HG03060 (cell line): ENCODE measurements around the gene IMP3.
"Not testable (repeated sequence)": the region's sequence is repeated elsewhere in the genome, so short reads cannot be mapped to it uniquely, and the experiment has no call there.

ENCODE experiments used
- ATAC-seq: cut with Tn5 transposase; IDR thresholded peaks from one replicate; pipeline ENCODE4 v1.9.1; 2021; ENCODE audit warnings: low read depth, moderate number of reproducible peaks; ENCODE audit not compliant: unreplicated experiment

IMP3 gene

DNA sequence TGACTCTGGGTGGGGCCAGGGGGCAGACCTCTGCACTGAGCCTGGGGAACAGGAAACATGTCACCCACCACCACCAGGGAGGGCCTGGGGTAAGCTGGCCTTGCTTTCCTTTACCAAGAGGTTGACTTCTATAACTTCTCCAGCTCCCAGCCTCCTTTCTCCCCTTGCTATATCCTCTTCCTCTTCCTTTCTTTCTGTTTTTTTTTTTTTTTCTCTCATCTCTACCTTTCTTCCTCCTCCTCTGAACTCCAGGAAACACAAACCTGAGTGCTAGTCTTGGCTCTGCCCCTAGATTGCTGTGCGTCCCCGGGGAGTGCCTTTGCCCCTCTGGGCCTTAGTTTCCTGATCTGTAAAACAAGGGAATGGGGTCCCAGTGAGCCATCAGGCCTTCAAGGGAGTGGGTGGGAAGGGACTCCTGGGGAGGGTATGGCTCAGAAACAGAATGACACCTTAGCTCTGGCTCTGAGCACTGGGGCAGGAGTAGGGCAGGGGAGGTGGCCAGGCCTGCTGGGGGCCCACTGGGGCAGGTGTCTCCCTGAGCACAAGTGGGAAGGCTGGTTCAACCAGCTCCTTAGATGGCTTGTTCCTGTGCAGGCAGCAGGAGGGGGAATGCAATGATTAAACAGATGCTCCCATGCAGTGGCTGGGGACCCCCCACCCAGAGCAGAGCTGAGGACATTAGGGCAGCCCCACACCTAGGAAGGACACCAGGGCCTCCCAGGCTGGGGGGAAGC is 12.0 kb upstream of the IMP3 start:
- no peak for ATAC-seq

DNA sequence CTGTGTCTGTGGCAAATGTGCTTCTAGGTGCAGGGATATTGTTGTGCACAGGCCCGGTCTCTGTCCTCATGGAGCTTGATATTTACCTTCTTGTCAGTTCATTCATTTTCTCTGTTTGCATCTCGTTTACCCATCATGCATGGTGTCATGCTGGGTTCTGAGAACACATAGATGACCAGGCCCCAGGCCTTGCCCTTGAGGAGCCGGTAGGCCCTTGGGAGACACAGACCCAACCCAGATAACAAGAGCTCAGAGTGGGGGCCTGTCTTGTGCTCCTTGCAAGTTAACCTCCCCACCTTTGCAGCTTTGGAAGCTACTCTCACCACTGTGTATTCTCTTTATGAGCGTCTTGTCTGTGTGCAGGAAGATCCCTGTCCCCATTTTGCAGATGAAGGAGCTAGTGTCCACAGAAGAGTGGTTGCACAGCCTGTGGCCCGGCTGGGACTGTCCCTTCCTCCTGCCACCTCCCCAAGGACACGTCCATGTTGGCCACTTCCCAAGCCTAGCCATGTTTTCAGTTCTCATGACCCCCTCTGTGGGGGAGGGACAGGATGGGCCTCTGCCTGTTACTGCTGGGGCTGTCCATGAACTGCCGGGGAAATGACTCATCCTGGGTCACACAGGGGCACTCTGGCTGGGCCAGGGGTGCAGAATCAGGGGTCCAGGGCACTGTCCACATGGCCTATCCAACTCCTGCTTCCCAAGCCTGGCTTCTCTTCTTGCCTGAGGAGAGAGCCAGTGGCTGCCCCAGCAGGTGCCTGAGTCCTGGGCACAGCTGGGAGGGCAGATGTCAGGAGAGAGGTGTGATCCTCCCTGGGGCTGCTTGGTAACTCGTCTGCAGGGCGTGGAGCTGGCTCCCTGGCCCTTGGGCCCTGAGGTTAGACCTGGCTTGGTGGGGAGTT is 11.1 kb upstream of the IMP3 start:
- ATAC-seq = no peak

DNA sequence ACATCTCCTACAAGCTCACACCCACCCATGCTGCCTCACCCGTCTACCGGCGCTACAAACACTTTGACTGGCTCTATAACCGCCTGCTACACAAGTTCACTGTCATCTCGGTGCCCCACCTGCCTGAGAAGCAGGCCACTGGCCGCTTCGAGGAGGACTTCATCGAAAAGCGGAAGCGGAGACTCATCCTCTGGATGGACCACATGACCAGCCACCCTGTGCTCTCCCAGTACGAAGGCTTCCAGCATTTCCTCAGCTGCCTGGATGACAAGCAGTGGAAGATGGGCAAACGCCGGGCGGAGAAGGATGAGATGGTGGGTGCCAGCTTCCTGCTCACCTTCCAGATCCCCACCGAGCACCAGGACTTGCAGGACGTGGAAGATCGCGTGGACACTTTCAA is 9.8 kb upstream of the IMP3 start:
- ATAC-seq = no peak

DNA sequence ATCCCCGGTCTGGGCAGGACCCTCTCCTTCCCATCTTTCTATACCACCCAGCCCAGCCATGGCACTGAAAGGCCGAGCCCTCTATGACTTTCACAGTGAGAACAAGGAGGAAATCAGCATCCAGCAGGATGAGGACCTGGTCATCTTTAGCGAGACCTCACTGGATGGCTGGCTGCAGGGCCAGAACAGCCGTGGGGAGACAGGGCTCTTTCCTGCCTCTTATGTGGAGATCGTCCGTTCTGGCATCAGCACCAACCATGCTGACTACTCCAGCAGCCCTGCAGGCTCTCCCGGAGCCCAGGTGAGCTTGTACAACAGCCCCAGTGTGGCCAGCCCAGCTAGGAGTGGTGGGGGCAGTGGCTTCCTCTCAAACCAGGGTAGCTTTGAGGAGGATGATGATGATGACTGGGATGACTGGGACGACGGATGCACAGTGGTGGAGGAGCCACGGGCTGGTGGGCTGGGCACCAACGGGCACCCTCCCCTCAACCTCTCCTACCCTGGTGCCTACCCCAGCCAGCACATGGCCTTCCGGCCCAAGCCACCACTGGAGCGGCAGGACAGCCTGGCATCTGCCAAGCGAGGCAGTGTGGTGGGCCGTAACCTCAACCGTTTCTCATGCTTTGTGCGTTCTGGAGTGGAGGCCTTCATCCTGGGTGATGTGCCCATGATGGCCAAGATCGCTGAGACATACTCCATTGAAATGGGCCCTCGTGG is 9.2 kb upstream of the IMP3 start:
- ATAC-seq = no peak

DNA sequence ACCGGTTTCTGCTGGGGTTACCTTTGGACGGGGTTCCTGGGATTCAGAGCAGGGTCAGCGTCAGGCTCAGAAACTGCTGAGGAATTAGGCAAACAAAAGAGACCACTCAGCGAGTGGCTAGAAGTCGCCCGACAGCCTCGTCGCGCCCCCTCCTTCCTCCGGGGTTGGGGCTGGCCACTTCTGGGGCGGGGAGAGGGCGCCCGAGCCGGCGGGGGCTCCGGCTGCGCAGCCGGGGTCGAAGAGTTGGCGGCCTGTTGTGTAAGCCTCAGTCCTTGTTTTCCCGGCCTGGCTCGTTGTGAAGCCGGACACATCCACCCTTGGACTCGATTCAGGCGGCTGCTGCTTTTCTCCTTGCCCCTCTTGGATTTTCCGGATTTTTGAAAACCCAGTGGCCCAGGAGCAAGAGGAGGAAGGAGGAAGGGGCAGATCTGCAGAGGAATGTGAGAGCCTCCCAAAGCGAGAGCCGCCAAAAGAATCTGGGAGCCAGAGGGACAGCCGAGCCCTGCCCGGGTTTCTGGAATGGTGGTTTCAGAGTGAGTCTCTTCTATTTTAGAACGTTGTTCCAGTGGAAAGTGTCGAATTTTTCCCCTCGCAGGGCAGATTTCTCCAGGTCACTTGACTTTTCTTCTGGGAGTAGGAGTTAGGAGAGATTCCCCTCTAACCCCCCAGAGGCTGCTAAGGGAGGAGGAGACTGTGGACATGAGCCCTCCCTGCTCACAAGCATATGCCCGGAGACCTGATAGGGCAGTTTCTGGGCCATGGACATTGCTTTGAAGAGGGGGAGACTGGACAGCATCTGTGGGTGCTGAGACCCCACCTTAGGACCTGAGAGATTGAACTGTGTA is 8.4 kb upstream of the IMP3 start:
- ATAC-seq = no peak

DNA sequence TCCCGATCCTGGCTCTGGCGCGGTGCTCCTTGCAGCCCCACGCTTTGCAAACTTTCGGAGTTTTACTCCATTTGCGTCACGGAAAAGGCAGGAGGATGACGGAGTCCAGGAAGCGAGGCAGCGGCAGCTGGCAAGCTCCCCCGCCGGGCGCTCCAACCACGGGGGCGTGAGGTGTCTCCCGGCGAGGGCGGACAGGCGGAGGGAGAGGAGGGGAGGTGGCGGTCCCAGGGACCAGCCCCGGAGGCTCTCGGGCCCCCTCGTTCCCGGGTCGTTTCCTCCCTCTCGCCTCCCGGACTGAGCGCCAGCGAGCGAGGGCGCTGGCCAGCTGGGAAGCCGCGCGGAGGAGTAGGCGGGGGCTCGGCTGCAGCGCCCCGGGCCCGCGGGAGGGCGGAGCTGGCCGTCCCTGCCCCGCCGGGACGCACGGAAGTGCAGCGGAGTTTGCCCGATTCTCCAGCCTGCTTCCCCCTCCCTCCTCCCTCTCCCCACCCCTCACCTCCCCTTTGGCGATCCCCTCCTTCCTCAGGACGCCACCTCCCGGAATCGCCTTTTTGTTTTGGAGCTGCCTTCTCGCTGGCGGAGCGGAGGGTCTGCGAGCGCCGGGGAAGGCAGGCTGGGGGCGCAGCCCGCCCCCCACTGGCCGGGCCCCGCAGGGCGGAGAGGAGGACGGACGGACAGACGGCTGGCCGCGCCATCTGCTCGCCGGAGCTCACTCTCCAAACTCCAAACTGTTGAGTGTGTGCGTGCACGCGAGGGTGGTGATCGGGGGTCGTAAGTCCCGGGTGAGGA is 7.5 kb upstream of the IMP3 start, which contains the start of gene SNX33:
Gene SNX33 (plus strand): TSS at position 543 of the 786 bp plus-strand sequence. CDS start 1,191 bp downstream, outside the sequence.
- no peak for ATAC-seq

DNA sequence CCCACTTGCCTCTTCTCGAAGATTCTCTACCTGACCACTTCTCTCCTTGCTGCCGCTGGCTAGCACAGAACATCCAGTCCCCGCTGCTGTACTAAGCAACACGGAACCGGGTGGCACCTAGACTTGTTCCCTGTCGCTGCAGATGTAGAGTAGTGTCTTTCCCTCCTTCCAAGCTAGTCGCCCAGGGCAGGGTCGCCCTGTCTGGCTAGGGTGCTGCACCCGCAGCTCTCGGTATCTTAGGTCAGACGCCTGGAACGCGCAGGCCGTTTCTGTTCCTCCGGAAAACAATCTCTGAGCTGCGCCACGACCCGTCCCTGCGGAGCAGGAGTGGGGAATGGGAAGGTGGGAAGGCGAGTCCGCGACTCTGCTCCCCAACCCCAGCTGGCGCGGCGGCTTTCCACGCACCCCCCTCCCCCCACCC is 6.9 kb upstream of the IMP3 start:
- ATAC-seq = no peak

DNA sequence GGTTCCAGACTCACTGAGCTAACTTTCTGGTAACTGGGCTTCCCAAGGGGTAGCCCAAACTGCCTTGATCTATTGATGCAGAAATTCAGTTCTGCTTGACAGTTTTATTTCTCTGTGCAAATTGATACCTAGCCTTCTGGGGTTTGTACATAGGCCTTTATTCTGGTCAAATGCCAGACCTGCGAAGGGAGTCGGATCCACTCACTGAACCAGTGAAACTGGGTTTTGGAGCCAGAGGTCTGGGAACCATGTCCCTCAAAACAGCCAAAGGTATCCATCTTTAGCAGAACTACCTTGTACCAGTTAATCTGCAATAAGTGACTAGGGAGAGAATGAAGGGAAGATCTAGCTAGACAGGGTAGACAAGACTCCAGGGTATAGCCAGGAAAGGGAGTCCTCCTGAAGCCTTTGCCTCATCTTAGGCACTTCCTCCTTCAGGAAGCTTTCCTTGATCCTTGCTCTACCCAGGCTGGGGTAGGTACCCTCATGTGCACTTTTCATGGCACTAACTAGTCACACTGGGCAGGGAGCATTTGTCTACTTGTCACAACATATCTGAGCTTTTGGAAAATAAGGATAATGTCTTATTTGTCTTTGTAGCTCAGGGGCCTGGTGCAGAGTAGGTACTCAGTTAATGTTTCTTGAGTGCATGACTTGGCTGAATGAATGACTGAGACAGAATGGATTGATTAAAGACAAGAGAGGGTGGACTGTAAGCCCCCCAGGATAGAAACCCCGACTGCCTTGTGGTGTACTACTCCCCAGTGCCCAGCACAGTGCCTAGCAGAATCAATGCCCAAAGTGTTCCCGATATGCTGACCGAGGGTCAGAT is 6.3 kb upstream of the IMP3 start:
- no peak for ATAC-seq

DNA sequence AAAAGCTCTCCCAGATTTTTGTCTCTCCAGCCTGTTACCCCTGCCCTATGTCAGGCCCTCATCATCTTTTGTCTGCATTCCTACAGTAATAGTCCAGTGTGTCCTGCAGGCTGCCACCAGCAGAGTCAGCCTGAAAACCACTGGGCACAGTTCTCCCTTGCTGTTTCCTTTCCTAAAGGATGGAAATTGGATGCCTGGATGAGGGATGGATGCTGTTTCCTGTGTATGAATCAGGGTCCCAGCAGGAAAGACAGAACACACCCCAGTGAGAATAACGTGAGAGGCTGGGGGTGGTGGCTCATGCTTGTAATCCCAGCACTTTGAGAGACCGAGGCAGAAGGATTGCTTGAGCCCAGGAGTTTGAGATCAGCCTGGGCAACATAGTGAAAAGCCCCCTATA is 4.4 kb upstream of the IMP3 start:
- ATAC-seq = no peak

DNA sequence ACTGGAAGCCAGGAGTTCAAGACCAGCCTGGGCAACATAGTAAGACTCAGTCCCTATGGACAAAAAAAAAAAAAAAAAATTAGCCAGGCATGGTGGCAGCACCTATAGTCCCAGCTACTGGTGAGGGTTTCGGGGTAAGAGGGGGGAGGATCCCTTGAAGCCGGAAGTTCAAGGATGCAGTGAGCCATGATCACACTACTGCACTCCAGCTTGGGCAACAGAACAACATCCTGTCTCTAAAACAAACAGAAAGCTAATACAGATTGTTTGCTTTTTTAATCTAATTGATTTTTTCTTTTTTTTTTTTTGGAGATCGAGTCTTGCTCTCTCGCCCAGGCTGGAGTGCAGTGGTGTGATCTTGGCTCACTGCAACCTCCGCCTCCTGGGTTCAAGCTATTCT is 1.6 kb upstream of the IMP3 start:
- no peak for ATAC-seq

DNA sequence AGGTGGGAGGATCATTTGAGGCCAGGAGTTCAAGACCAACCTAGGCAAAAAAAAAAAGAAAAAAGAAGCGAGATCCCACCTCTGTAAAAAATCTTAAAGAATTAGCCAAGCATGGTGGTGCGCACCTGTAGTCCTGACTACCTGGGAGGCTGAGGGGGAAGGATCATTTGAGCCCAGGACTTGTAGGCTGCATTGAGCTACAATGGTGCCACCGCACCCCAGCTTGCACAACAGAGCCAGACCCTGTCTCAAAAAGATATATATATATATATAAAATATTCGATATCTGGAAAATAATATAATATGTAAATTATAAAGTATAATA is 1.1 kb upstream of the IMP3 start:
- no peak for ATAC-seq

DNA sequence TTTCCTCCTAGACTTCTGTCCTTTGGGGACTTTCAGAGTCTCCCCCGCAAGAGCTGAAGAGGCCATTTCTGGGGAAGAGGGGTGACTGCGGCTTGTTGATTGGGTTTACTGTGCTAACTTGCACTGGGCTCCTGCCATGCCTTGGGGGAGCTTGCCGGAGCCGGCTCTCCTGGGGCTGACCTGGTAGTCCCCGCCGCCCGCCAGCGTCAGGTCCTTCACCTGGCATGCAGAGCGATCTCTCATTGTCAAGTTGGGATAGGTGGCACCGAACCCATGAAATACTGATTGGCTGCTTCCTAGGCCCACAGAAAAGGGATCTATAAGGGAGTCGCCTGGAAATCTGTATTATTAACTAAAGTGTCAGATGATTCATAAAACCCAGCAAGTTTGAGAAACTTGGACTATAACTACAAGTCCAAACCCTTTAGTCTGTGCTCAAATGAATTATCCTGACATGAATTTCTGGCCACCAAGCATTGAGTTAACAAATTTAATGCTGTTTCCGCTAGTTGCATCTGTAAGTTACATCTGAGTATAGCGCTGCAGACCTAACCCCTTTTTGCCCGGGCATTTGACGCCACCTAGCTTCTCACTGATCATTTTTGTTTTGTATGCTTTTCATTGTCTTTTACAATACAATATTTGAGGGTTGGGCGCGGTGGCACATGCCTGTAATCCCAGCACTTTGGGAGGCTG is 607 bp upstream of the IMP3 start:
- ATAC-seq = peak; percentile 11

DNA sequence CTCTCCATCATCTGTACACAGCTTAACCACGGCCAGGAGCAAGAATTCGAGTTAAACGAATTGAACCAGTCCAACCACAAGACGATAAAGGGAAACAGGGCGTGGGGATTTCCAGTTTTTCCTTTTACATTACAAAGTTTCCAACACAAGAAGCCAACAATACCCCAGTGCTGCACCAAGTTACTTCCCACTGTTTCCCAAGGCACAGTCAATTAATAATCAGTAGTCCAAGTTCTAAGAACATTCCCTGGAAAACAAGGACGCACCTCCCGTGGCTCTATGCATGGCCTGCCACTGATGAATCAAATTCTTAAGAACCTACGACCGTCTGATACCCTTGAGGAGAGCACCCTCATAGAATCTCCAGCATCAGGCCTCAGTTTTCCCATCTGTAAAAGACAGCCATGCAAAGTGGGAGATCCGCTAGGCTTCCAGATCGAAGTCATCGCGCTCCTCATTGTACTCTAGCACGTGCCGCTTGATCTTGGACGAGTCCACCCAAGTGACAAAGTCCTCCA is 774 bp downstream of the IMP3 start:
- no peak for ATAC-seq

DNA sequence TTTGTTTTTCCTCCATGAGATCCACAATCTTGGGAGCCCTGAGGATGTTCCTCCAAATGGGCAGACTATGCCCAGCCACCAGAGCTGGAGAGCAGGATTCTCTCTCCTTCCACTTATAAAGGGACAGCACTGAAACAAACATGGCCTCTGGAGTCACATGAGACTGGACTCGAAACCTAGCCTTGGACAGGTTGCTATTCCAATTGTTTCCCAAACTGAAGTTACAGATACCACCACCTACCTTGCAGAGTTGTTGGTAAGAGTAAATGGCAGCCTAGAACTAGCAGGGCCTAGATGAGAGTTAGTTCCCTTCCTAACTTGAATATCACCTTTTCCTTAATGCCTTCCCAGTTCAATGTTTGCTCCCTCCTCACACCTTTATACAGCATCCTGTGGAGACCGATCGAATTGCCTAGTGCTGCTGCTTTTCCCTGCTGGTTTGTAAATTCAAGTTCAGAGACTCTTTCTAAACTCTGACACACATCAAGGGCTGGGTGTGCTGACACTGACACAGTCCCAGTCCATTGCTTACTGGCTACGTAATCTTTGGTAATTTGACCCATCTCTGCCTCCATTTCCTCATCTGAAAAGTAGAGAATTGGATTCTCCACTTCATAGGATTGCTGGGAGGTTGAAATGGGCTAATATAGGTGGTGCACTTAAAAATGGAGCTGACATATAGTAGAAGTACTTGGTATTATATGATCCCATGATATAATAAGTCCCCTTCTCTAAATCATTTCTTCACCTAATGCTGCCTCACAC is 2.6 kb downstream of the IMP3 start:
- ATAC-seq = no peak

DNA sequence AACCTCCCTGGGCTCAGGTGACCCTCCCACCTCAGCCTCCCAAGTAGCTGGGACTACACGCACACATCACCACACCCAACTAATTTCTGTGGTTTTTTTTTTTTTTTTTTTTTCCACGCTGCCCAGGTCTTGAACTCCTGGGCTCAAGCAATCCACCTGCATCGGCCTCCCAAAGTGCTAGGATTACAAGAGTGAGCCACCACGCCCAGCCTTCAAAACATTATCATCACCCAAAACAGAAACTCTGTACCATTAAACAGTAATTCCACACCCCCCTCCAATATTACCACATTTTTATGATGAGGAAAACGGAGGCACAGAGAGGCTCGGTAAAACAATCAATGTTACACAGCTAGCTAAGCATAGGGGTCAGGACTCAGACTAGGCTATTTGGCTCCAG is 4.0 kb downstream of the IMP3 start:
- no peak for ATAC-seq

DNA sequence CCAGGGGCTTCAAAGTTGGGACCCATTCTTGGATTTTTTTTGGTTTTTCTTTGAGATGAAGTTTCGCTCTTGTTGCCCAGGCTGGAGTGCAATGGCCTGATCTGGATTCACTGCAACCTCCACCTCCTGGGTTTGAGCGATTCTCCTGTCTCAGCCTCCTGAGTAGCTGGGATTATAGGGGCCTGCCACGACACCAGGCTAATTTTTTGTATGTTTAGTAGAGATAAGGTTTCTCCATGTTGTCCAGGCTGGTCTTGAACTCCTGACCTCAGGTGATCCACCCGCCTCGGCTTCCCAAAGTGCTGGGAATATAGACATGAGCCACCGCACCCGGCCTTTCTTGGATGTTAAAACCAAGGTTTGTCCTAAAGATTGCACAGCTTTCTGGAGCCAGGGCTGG is 6.1 kb downstream of the IMP3 start:
- ATAC-seq = not testable (repeated sequence)

DNA sequence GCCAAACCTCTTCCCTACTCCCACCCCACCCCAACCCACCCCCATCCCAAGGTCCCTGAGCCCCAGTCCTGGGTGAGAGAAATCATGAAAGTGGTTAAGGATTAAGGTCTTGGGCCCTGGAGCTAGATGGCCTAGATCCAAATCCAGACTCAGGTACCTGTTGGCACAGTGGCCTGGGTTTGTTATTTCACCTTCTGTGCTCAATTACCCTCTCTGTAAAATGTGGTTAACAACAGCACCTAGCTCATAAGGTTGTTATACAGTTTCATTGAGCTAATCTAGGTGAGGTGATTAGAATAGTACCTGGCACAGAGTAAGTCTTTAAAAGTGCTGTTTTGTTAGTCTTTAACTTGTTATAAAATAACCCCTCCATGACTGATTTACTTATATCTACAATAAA is 8.1 kb downstream of the IMP3 start:
- no peak for ATAC-seq
